ENCODE data around the gene GRID1. TPM values are rescaled to one million over a fixed set of nuclear protein-coding genes. Genes with fewer than 3 reads are reported as not detected.

Gene GRID1
- total and polyA plus RNA-seq, 10 donors = 0.06 to 0.42 (median 0.15) TPM; not detected in 4

DNA sequence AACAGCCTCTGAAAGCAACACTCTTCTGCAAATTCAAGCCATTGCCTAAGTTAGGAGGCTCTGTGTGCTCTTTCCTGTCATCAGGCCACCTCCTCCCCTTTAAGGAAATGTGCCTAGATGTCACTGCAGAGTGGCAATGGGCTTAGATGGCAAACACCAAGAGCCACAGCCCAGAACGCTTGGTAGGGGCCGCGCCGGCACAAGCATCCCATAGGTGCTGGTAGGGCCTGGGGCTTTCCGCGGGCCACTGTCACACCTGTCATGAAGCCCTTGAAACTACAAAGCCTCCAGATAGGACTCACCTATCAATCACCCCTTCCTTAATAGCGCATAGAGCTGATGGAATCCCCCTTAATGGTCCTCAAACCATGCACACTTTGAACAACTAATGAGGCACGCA lies 299.9 kb downstream of the GRID1 start:
- 88 to 94% (median 91%) methylated on average over 8 of the region's 8 CpGs for WGBS, 5 donors
- H3K4me3 ChIP-seq = no peak overlapping the region
- DNase-seq = peak; percentile 41
- H3K9me3 ChIP-seq = no peaks in the 10 kb centered on the region
- TF ChIP-seq, protein P1, sequence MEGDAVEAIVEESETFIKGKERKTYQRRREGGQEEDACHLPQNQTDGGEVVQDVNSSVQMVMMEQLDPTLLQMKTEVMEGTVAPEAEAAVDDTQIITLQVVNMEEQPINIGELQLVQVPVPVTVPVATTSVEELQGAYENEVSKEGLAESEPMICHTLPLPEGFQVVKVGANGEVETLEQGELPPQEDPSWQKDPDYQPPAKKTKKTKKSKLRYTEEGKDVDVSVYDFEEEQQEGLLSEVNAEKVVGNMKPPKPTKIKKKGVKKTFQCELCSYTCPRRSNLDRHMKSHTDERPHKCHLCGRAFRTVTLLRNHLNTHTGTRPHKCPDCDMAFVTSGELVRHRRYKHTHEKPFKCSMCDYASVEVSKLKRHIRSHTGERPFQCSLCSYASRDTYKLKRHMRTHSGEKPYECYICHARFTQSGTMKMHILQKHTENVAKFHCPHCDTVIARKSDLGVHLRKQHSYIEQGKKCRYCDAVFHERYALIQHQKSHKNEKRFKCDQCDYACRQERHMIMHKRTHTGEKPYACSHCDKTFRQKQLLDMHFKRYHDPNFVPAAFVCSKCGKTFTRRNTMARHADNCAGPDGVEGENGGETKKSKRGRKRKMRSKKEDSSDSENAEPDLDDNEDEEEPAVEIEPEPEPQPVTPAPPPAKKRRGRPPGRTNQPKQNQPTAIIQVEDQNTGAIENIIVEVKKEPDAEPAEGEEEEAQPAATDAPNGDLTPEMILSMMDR (IDR thresholded peaks at IDR 0.05 in 8 of 11, conservative IDR thresholded peaks at IDR 0.05 in 3 of 11) = no peak
- no peak for TF ChIP-seq POLR2A (IDR thresholded peaks at IDR 0.05)
- TF ChIP-seq POLR2AphosphoS5 (IDR thresholded peaks at IDR 0.05) = no peak
- H3K36me3 ChIP-seq = no peaks in the 10 kb centered on the region
- H3K4me1 ChIP-seq = no peaks in the 10 kb centered on the region
- peaks cover 0 to 37% (median 0%) of the 10 kb centered on the region in 7 donors for H3K27me3 ChIP-seq (replicated peaks in 1 of 7)
- H3K27ac ChIP-seq = no peak overlapping the region
- intact Hi-C loops (cut with DNase I; ENCODE audit: low total_unique reads) = no loop called here

DNA sequence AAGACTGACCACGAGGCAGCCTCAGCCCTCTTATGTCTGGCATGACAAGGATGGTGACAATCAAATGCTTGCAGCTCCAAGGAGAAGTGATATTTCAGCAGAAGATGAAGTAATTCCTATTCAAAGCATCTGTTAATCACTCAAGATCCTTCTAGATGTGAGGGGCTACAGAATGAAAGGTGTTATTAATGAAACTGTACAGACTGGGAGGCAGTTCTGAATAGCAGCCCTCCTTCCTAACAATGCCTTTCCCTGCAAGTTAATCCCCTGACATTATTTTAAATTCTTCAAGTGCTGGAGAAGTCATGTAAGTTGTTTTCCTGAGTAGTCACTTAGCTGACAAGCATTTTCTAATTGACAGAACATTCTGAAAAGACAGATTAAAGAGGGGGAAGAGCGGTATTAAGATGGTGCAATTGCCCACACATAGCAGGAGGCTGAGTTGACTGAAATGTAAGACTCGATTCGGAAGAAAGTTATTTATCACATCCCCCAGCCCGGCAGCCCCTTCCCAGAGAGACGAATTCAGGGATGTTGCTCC lies 300.8 kb downstream of the GRID1 start:
- Histone ChIP-seq H3K27ac (no peak overlapping the region), H3K4me1 (no peaks in the 10 kb centered on the region), H3K4me3 (no peak overlapping the region), H3K27me3 (replicated peaks in 1 of 7) (peaks cover 0 to 37% (median 0%) of the 10 kb centered on the region in 7 donors), H3K9me3 (no peaks in the 10 kb centered on the region), H3K36me3 (no peaks in the 10 kb centered on the region)
- TF ChIP-seq, protein P1 (IDR thresholded peaks at IDR 0.05 in 8 of 11, conservative IDR thresholded peaks at IDR 0.05 in 3 of 11) = no peak
- TF ChIP-seq POLR2A (IDR thresholded peaks at IDR 0.05) (no peak), POLR2AphosphoS5 (IDR thresholded peaks at IDR 0.05) (no peak)
- 70 to 75% (median 73%) methylated on average over 6 of the region's 6 CpGs for WGBS, 5 donors
- DNase-seq = peak; percentile 47
- intact Hi-C loops (cut with DNase I; ENCODE audit: low total_unique reads) = no loop called here

DNA sequence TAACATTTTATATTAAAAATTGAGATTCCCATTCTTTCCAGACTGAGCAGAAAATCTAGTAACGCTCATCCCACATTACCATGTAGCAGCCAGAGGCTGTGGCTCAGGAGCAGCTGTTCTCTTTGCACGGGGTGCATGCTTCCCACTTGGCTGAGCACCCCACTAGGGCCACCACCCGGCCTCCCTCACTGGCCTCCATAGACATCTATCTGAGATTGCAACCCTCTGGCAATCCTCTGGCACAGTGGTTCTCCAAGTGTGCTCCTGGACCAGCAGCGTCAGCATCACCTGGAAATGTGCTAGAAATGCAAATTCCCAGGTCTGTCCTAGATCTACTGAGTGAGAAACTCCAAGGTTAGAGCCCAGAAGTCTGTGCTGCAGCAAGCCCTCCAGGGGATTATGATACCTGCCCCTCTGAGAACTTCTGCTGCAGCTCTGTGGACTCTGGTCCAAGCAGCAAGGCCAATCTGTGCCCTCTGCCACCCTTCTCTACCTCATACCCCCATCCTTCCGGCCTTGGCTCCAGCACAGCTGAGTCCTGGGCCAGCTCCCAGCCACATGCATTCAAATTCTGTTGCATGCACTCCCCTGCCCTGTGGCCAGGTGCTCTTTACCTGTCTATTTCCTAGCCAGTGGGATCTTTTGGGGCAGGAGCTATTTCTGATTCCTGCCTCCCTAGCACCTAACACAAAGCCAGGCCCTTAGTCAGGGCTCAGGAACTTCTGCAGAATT lies 301.5 kb downstream of the GRID1 start:
- Histone ChIP-seq H3K4me1 (no peaks in the 10 kb centered on the region), H3K27me3 (replicated peaks in 1 of 7) (peaks cover 0 to 36% (median 0%) of the 10 kb centered on the region in 7 donors), H3K9me3 (no peaks in the 10 kb centered on the region), H3K27ac (no peak overlapping the region), H3K36me3 (no peaks in the 10 kb centered on the region), H3K4me3 (no peak overlapping the region)
- DNase-seq = peak; percentile 47
- intact Hi-C loops (cut with DNase I; ENCODE audit: low total_unique reads) = no loop called here
- WGBS, 5 donors = 67 to 86% (median 79%) methylated on average over 5 of the region's 5 CpGs
- TF ChIP-seq POLR2AphosphoS5 (IDR thresholded peaks at IDR 0.05) (no peak), POLR2A (IDR thresholded peaks at IDR 0.05) (no peak)

DNA sequence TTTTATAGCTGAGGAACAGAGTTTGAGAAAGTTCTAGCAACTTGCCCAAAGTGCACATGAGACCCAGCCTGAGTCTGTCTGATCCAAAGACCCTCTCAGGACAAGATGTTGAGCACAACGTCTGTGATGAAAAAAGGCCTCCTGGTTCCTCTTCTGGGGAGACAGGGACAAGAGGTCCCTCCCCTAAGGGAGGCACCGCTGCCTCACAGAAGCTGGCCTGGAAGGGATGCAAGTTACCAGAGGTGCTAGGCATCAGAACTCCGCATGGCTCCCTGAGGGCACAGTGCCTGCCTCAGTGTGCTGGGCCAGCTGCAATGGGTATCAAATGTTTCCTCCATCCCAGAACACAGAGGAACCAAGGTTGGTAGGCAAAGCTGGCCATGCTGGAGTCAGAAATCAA lies 302.4 kb downstream of the GRID1 start:
- DNase-seq = peak; percentile 61
- intact Hi-C loops (cut with DNase I; ENCODE audit: low total_unique reads) = no loop called here
- Histone ChIP-seq H3K9me3 (no peaks in the 10 kb centered on the region), H3K36me3 (no peaks in the 10 kb centered on the region), H3K4me1 (no peaks in the 10 kb centered on the region), H3K4me3 (no peak overlapping the region), H3K27ac (no peak overlapping the region), H3K27me3 (replicated peaks in 1 of 7) (peaks cover 0 to 27% (median 0%) of the 10 kb centered on the region in 7 donors)
- no peak for TF ChIP-seq POLR2A (IDR thresholded peaks at IDR 0.05)
- WGBS, 5 donors = 47 to 93% (median 60%) methylated on average over 2 to 3 of the region's 3 CpGs

DNA sequence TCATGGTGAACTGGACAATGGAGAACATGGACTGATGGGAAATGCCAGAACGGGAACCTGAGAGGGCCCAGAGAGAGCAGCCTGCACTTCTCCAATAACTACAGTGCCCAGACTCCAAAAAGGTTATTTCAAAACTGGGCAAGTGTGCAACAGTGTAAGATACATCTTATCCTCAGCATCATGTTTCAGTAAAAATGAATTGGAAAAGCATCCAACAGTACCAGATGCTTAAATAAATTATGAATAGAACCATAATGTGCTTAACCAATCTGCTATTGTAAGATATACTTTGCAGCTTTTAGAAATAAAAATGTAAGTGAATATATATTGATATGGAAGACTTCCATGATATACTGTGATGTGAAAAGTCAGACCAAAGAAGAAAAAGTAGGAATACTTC lies 303.3 kb downstream of the GRID1 start:
- H3K4me3 ChIP-seq = no peak overlapping the region
- TF ChIP-seq POLR2AphosphoS5 (IDR thresholded peaks at IDR 0.05) (no peak), POLR2A (IDR thresholded peaks at IDR 0.05) (no peak)
- TF ChIP-seq, protein P1 (IDR thresholded peaks at IDR 0.05 in 8 of 11, conservative IDR thresholded peaks at IDR 0.05 in 3 of 11) = no peak
- H3K9me3 ChIP-seq = no peaks in the 10 kb centered on the region
- H3K36me3 ChIP-seq = no peaks in the 10 kb centered on the region
- no peak overlapping the region for H3K27ac ChIP-seq
- H3K4me1 ChIP-seq = no peaks in the 10 kb centered on the region
- WGBS, 5 donors = 68 to 85% (median 76%) methylated on average over 1 of the region's 1 CpG
- peaks cover 0 to 25% (median 0%) of the 10 kb centered on the region in 7 donors for H3K27me3 ChIP-seq (replicated peaks in 1 of 7)
- intact Hi-C loops (cut with DNase I; ENCODE audit: low total_unique reads) = no loop called here
- DNase-seq = no peak
